Gastroesophageal sphincter (tissue), 4 donors: ENCODE results near the gene SUN2. TPM values are rescaled to one million over a fixed set of nuclear protein-coding genes. Genes with fewer than 3 reads are reported as not detected.
A peak's percentile ranks its signal among the peaks of the same experiment; 100 is the strongest.

Source experiments
- ATAC-seq: fragments of 150-250 bp; one replicate; pipeline ENCODE4 v1.9.1; 2016; ENCODE audit warnings: mild to moderate bottlenecking, moderate library complexity
- H3K27ac ChIP-seq, 4 donors: fragments of 200-600 bp; sonication (generic) in 3 of 4; 1 replicate in 3 of 4; 2 replicates in 1 of 4; pipeline ENCODE4 v1.5.1; 2016 to 2019
- H3K27me3 ChIP-seq: fragments of 200-600 bp; sonication (generic); one replicate; pipeline ENCODE4 v1.5.1; 2019
- H3K36me3 ChIP-seq, 2 donors: fragments of 200-600 bp; sonication (generic); one replicate each; pipeline ENCODE4 v1.5.1; 2019; ENCODE audit warnings: control low read depth in 1 of 2
- H3K4me1 ChIP-seq, 3 donors: fragments of 200-600 bp; sonication (generic); 1 replicate in 2 of 3; 2 replicates in 1 of 3; pipeline ENCODE4 v1.5.1; 2016 to 2019; ENCODE audit warnings: control low read depth in 2 of 3
- H3K4me3 ChIP-seq, 2 donors: fragments of 200-600 bp; sonication (generic); one replicate each; pipeline ENCODE4 v1.5.1; 2019; ENCODE audit warnings: mild to moderate bottlenecking in 1 of 2, moderate library complexity in 1 of 2
- H3K9me3 ChIP-seq, 3 donors: fragments of 200-600 bp; sonication (generic); one replicate each; pipeline ENCODE4 v1.5.1; 2017 to 2019; ENCODE audit warnings: control low read depth in 2 of 3
- CTCF ChIP-seq, 4 experiments: fragments of 200-600 bp in 2 of 4; fragments of 450-650 bp in 2 of 4; sonication (generic) in 1 of 4; IDR thresholded peaks; one replicate each; pipeline ENCODE4 v1.5.1; 2017 to 2019; ENCODE audit warnings: antibody characterized with exemption in 4 of 4, mild to moderate bottlenecking in 2 of 4, moderate library complexity in 2 of 4
- EP300 ChIP-seq: sonication (generic); formaldehyde crosslinking; IDR thresholded peaks from one replicate; pipeline ENCODE4 v1.6.1; 2017; ENCODE audit warnings: antibody characterized with exemption, mild to moderate bottlenecking
- POLR2A ChIP-seq, 2 donors: fragments of 450-650 bp; IDR thresholded peaks; one replicate each; pipeline ENCODE4 v1.6.1; 2017; ENCODE audit warnings: antibody characterized with exemption in 2 of 2, mild to moderate bottlenecking in 2 of 2, moderate library complexity in 1 of 2
- POLR2AphosphoS5 ChIP-seq: sonication (generic); formaldehyde crosslinking; IDR thresholded peaks from one replicate; pipeline ENCODE4 v1.6.1; 2017; ENCODE audit warnings: antibody characterized with exemption
- WGBS, 2 donors: methylation state at CpG; one replicate each; pipeline ENCODE4 v1.1.5; 2018; ENCODE audit warnings: low coverage in 1 of 2; 5-methylcytosine and 5-hydroxymethylcytosine counted together
- total RNA-seq, 4 donors: library from RNA; depleted of rRNA; stranded (reverse); fragments of >200 nt; gene quantifications; one replicate each; pipeline ENCODE4 v1.1.0, GENCODE V29; 2016

SUN2 gene
- total RNA-seq, 4 donors from 2014 or later, result 339 to 594 (median 409) TPM

DNA sequence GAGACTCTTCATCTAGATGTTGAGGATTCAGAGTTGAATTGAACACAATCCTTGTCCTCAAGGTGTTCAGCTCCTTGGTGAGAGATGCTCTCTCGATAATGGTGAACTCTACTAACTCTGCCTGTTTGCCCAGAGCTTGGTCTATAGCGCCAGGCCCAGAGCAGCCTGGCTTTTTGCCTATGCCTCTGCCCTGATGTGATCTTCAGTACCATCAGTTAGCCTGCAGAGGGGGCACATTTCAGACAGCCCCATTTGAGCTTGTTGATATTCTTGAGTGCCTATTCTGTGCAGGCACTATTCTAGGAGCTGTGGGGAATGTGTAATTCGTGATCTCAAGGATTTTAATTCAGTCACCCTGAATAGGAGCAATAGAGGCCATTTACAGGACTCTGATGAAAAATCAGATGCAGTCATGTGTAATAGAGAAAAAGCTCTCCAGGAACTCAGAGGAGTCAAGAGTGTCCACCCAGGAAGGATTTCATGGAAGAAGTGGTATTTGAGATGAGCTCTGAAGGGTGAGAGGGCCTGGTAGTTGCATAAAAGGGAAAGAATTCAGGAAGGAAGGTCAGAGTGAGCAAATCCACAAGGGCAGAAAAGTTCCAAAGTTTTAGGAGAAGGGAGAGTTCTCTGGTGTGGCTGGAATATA, 30.7 kb downstream of the SUN2 start:
- no peaks in the 10 kb centered on the region for H3K9me3 ChIP-seq
- no peak for ATAC-seq
- no peaks in the 10 kb centered on the region for H3K27me3 ChIP-seq
- no peak overlapping the region for H3K4me3 ChIP-seq
- WGBS, 2 donors, result 72% methylated on average over 3 of the region's 3 CpGs; no CpG with 5 or more reads in 1 of the 2 donors
- peaks cover 0 to 100% of the 10 kb centered on the region in 2 donors for H3K36me3 ChIP-seq
- no peaks in the 10 kb centered on the region for H3K4me1 ChIP-seq
- TF ChIP-seq CTCF (IDR thresholded peaks at IDR 0.05), result peak in 2 of 4 experiments; percentile 8
- TF ChIP-seq EP300, result no peak
- TF ChIP-seq POLR2AphosphoS5, result no peak
- H3K27ac ChIP-seq, result no peak overlapping the region

- ATAC-seq, result no peak
- 85 to 100% methylated on average over 2 to 4 of the region's 7 CpGs for WGBS, 2 donors
- Histone ChIP-seq H3K4me3 (no peak overlapping the region), H3K36me3 (peaks cover 0 to 95% of the 10 kb centered on the region in 2 donors), H3K27ac (no peak overlapping the region), H3K9me3 (no peaks in the 10 kb centered on the region), H3K4me1 (peaks cover 0 to 5% (median under 1%) of the 10 kb centered on the region in 3 donors), H3K27me3 (no peaks in the 10 kb centered on the region)
- TF ChIP-seq POLR2AphosphoS5, result no peak
Observed at GRCh38 chr22:38724176-38724575, 31.6 kb downstream of the SUN2 start.

GRCh38 chr22:38721551-38721950, 34.2 kb downstream of the SUN2 start:
- H3K36me3 ChIP-seq, result peaks cover 0 to 87% of the 10 kb centered on the region in 2 donors
- WGBS, 2 donors, result 70 to 95% methylated on average over 5 to 6 of the region's 7 CpGs
- no peak overlapping the region for H3K27ac ChIP-seq

GRCh38 chr22:38720350-38720749, 35.4 kb downstream of the SUN2 start:
- H3K27me3 ChIP-seq, result no peaks in the 10 kb centered on the region
- TF ChIP-seq CTCF (IDR thresholded peaks at IDR 0.05) (no peak), EP300 (no peak), POLR2A (IDR thresholded peaks at IDR 0.05) (no peak), POLR2AphosphoS5 (no peak)
- H3K27ac ChIP-seq, result no peak overlapping the region
- WGBS, 2 donors, result 85 to 96% methylated on average over 3 of the region's 3 CpGs
- no peaks in the 10 kb centered on the region for H3K9me3 ChIP-seq
- ATAC-seq, result no peak
- no peak overlapping the region for H3K4me3 ChIP-seq
- H3K4me1 ChIP-seq, result peaks cover 0 to 21% (median 7%) of the 10 kb centered on the region in 3 donors
- H3K36me3 ChIP-seq, result peaks cover 0 to 87% of the 10 kb centered on the region in 2 donors

More at GRCh38 chr22:38721551-38721950, 34.2 kb downstream of the SUN2 start:
- Histone ChIP-seq H3K4me1 (peaks cover 0 to 18% (median 7%) of the 10 kb centered on the region in 3 donors), H3K4me3 (no peak overlapping the region), H3K9me3 (no peaks in the 10 kb centered on the region), H3K27me3 (no peaks in the 10 kb centered on the region)
- no peak for ATAC-seq
- TF ChIP-seq POLR2A (IDR thresholded peaks at IDR 0.05) (no peak), CTCF (IDR thresholded peaks at IDR 0.05) (no peak), EP300 (no peak), POLR2AphosphoS5 (no peak)

GRCh38 chr22:38719196-38719595, 36.6 kb downstream of the SUN2 start:
- no peak for ATAC-seq
- WGBS, 2 donors, result 83 to 100% methylated on average over 1 to 4 of the region's 6 CpGs
- H3K27ac ChIP-seq, result peak overlapping the region in 3 of 4 donors; percentile 17 to 70 (median 46)
- H3K9me3 ChIP-seq, result no peaks in the 10 kb centered on the region
- H3K36me3 ChIP-seq, result peaks cover 0 to 82% of the 10 kb centered on the region in 2 donors
- no peak overlapping the region for H3K4me3 ChIP-seq
- TF ChIP-seq CTCF (IDR thresholded peaks at IDR 0.05) (no peak), POLR2AphosphoS5 (no peak), POLR2A (IDR thresholded peaks at IDR 0.05) (no peak), EP300 (no peak)
- no peaks in the 10 kb centered on the region for H3K27me3 ChIP-seq
- peaks cover 0 to 30% (median 7%) of the 10 kb centered on the region in 3 donors for H3K4me1 ChIP-seq
